Stimulated activated CD4-positive, alpha-beta T cell treated with anti-CD3 and anti-CD28 coated beads, Interleukin-1b, Interleukin-23, amount 100 ng/mL, for 1 hour (primary cell): ENCODE results near the gene KRTAP10-7.
"Not testable (repeated sequence)": the region's sequence is repeated elsewhere in the genome, so short reads cannot be mapped to it uniquely, and the experiment has no call there.

Experiments
- DNase-seq, 2 donors: peaks; one replicate each; pipeline ENCODE4 v3.0.0-alpha.2; 2020; ENCODE audit warnings: low read depth in 2 of 2

The KRTAP10-7 gene

GRCh38 chr21:44590897-44591800 is 9.2 kb upstream of the KRTAP10-7 start:
- DNase-seq, result not testable (repeated sequence)

- DNase-seq, result not testable (repeated sequence)
Observed at GRCh38 chr21:44591801-44592130, 8.6 kb upstream of the KRTAP10-7 start.

GRCh38 chr21:44592446-44593311 is 7.7 kb upstream of the KRTAP10-7 start, which contains the start of gene KRTAP10-6:
TSS of gene KRTAP10-6 (minus strand) at chr21:44592505. CDS start at chr21:44592484, 21 bp downstream.
- no peak for DNase-seq

- no peak for DNase-seq
Observed at GRCh38 chr21:44593598-44594405, 6.6 kb upstream of the KRTAP10-7 start.

GRCh38 chr21:44594406-44594916 is 5.9 kb upstream of the KRTAP10-7 start:
- no peak for DNase-seq

GRCh38 chr21:44595524-44595923 is 4.9 kb upstream of the KRTAP10-7 start:
- no peak for DNase-seq

- no peak for DNase-seq
Observed at GRCh38 chr21:44596068-44596725, 4.2 kb upstream of the KRTAP10-7 start.

GRCh38 chr21:44598061-44598460 is 2.3 kb upstream of the KRTAP10-7 start:
- no peak for DNase-seq

GRCh38 chr21:44599264-44600029 is 950 bp upstream of the KRTAP10-7 start:
- no peak for DNase-seq

- DNase-seq, result not testable (repeated sequence)
Observed at GRCh38 chr21:44601091-44601490, 694 bp downstream of the KRTAP10-7 start.

- DNase-seq, result no peak
Observed at GRCh38 chr21:44601596-44602462, 1.4 kb downstream of the KRTAP10-7 start.

- no peak for DNase-seq
Observed at GRCh38 chr21:44602463-44602850, 2.1 kb downstream of the KRTAP10-7 start.

GRCh38 chr21:44603109-44603875 is 2.9 kb downstream of the KRTAP10-7 start:
- DNase-seq, result no peak

- DNase-seq, result no peak
Observed at GRCh38 chr21:44603911-44604310, 3.5 kb downstream of the KRTAP10-7 start.

GRCh38 chr21:44606495-44606894 is 6.1 kb downstream of the KRTAP10-7 start:
- no peak for DNase-seq

GRCh38 chr21:44609193-44609592 is 8.8 kb downstream of the KRTAP10-7 start:
- DNase-seq, result no peak

- not testable (repeated sequence) for DNase-seq
Observed at GRCh38 chr21:44610157-44610843, 9.9 kb downstream of the KRTAP10-7 start.

- no peak for DNase-seq
Observed at GRCh38 chr21:44611551-44611950, 11.2 kb downstream of the KRTAP10-7 start.
